Suprapubic skin (tissue), 4 donors: ENCODE data around the gene ROBO1. TPM values are rescaled to one million over a fixed set of nuclear protein-coding genes. Genes with fewer than 3 reads are reported as not detected.

ENCODE experiments used
- DNase-seq, 2 donors: peaks; one replicate each; pipeline ENCODE4 v3.0.0-alpha.2; 2019; ENCODE audit warnings: low spot score in 2 of 2
- H3K27ac ChIP-seq: fragments of 200-600 bp; sonication (generic); one replicate; pipeline ENCODE4 v1.5.1; 2019
- H3K27me3 ChIP-seq: fragments of 200-600 bp; sonication (generic); one replicate; pipeline ENCODE4 v1.5.1; 2019
- H3K36me3 ChIP-seq: fragments of 200-600 bp; sonication (generic); one replicate; pipeline ENCODE4 v1.5.1; 2019
- H3K4me1 ChIP-seq: fragments of 200-600 bp; sonication (generic); one replicate; pipeline ENCODE4 v1.5.1; 2019
- H3K4me3 ChIP-seq: fragments of 200-600 bp; sonication (generic); one replicate; pipeline ENCODE4 v1.5.1; 2019; ENCODE audit warnings: mild to moderate bottlenecking
- H3K9me3 ChIP-seq: fragments of 200-600 bp; sonication (generic); one replicate; pipeline ENCODE4 v1.5.1; 2019
- CTCF ChIP-seq, 2 donors: fragments of 200-600 bp in 1 of 2; fragments of 450-650 bp in 1 of 2; sonication (generic) in 1 of 2; IDR thresholded peaks; one replicate each; pipeline ENCODE4 v1.5.1; 2016 to 2019; ENCODE audit warnings: antibody characterized with exemption in 2 of 2, mild to moderate bottlenecking in 1 of 2, moderate library complexity in 1 of 2
- EP300 ChIP-seq: sonication (generic); formaldehyde crosslinking; IDR thresholded peaks from one replicate; pipeline ENCODE4 v1.6.1; 2017; ENCODE audit warnings: antibody characterized with exemption
- POLR2A ChIP-seq, 2 donors: fragments of 450-650 bp; IDR thresholded peaks; one replicate each; pipeline ENCODE4 v1.6.1; 2017; ENCODE audit warnings: antibody characterized with exemption in 2 of 2, mild to moderate bottlenecking in 2 of 2, moderate library complexity in 2 of 2
- POLR2AphosphoS5 ChIP-seq, 3 donors: sonication (generic); formaldehyde crosslinking; IDR thresholded peaks; one replicate each; pipeline ENCODE4 v1.6.1; 2017; ENCODE audit warnings: antibody characterized with exemption in 3 of 3
- WGBS: methylation state at CpG from one replicate; pipeline ENCODE4 v1.1.5; 2018; 5-methylcytosine and 5-hydroxymethylcytosine counted together
- total RNA-seq, 4 donors: library from RNA; depleted of rRNA; stranded (reverse); fragments of >200 nt; gene quantifications; one replicate each; pipeline ENCODE4 v1.1.0, GENCODE V29; 2016

Gene ROBO1
- total RNA-seq, 4 donors from 2014 or later = 67.7 to 80.3 (median 71.3) TPM

GRCh38 chr3:79019137-79019923 is 748.5 kb downstream of the ROBO1 start:
- WGBS = 3% methylated on average over 14 of the region's 40 CpGs
- DNase-seq = peak; percentile 84 to 87

DNA sequence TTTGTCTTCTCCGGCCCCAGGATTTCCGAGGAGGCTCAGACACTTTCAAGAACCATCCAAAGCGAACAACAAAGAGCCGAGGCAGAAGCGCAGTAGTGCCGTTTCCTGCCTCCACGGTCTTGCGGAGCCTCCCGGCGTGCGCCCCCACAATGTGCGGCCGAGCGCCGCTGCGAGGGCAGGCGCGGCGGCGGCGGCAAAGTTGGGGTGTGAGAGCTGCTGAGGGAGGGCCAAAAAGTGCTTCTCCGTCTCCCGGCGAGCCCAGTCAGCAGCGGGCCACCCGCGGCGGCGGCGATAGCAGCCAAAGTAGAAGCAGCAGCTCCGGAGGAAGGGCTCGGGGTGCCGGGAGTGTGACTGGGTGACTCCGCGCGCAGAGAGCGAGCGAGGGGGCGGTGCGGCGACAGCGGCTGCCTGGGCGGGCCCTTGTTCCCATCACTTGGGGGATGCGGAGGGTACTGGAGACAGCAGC is 749.1 kb downstream of the ROBO1 start:
- TF ChIP-seq POLR2AphosphoS5 (IDR thresholded peaks at IDR 0.05) (peak in 1 of 3 donors; percentile 10), CTCF (IDR thresholded peaks at IDR 0.05) (no peak), EP300 (no peak), POLR2A (IDR thresholded peaks at IDR 0.05) (no peak)
- no peaks in the 10 kb centered on the region for H3K9me3 ChIP-seq
- WGBS = 2% methylated on average over 11 of the region's 44 CpGs

More at GRCh38 chr3:79019137-79019923, 748.5 kb downstream of the ROBO1 start:
- H3K27me3 ChIP-seq = no peaks in the 10 kb centered on the region
- H3K36me3 ChIP-seq = no peaks in the 10 kb centered on the region
- peaks cover 27% of the 10 kb centered on the region for H3K4me1 ChIP-seq
- TF ChIP-seq POLR2A (IDR thresholded peaks at IDR 0.05) (peak in 1 of 2 donors; percentile 43), CTCF (IDR thresholded peaks at IDR 0.05) (no peak)
- H3K27ac ChIP-seq = peak overlapping the region; percentile 95
- H3K9me3 ChIP-seq = no peaks in the 10 kb centered on the region
- H3K4me3 ChIP-seq = peak overlapping the region; percentile 90

DNA sequence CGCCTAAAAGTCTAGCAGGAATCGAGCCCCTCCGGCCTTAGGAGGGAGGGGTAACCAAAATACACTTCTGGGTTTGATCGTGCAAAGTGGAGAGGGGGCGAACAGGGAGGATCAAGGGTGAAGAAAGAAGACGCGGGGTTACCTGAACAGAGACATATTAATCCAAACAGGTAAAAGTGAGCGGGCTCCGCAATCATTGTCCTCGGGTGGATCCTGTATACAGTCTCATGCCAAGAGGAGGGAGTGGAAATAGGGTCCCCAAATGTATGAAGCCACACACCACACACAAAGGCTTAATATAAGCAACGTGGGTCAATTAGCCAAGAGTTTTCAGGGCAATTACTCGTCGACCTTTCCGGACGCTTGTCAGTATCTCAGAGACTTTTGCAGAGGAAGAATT is 749.5 kb downstream of the ROBO1 start:
- under 1% methylated on average over 15 of the region's 15 CpGs for WGBS
- TF ChIP-seq CTCF (IDR thresholded peaks at IDR 0.05) (no peak), EP300 (no peak), POLR2A (IDR thresholded peaks at IDR 0.05) (no peak), POLR2AphosphoS5 (IDR thresholded peaks at IDR 0.05) (no peak)
- H3K27ac ChIP-seq = peak overlapping the region; percentile 95
- peak overlapping the region; percentile 90 for H3K4me3 ChIP-seq
- no peak for DNase-seq
- no peaks in the 10 kb centered on the region for H3K9me3 ChIP-seq
- no peaks in the 10 kb centered on the region for H3K27me3 ChIP-seq
- H3K36me3 ChIP-seq = no peaks in the 10 kb centered on the region
- peaks cover 35% of the 10 kb centered on the region for H3K4me1 ChIP-seq

More for the DNA sequence above, 749.1 kb downstream of the ROBO1 start:
- H3K27me3 ChIP-seq = no peaks in the 10 kb centered on the region
- H3K27ac ChIP-seq = peak overlapping the region; percentile 95
- peak; percentile 77 to 84 for DNase-seq
- no peaks in the 10 kb centered on the region for H3K36me3 ChIP-seq
- peak overlapping the region; percentile 90 for H3K4me3 ChIP-seq
- peaks cover 33% of the 10 kb centered on the region for H3K4me1 ChIP-seq

DNA sequence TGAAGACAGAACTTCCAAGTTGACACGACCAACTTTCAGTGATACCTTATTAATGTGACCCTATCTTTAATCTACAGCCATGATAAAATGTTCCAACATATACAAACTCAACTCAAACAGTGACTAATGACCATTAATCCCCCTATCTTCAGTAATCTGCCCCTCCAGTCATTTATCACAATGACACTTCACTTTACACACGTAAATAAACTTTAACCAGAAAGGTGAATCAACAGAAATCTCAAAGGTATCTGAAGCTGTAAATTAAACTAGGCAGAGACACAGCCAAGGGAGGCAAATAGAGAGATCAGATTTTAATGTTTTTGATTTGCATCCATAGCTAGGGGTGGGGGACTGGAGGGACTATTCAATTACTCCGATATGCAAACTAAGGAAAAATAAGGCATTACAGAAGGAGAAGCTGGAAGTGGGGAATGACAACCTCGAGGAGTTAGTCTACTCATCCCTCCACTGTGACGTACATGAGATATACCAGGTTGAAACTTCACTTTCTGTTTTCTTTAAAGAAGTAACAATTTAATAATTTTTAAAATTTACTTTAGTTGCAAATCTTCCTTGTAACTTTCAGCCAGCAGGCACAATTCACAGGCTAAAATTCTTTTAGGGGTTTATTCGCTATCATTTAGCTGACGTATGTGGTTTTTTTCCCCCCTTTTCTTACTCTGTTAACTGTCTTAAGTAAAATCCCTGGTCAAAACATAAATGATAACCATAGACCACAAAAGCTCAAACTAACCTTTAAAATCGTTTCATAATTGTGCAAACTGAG is 751.0 kb downstream of the ROBO1 start:
- no peaks in the 10 kb centered on the region for H3K9me3 ChIP-seq
- H3K36me3 ChIP-seq = no peaks in the 10 kb centered on the region
- no peak for TF ChIP-seq CTCF (IDR thresholded peaks at IDR 0.05)
- no peak for TF ChIP-seq POLR2AphosphoS5 (IDR thresholded peaks at IDR 0.05)
- no peak for TF ChIP-seq EP300
- no peak for TF ChIP-seq POLR2A (IDR thresholded peaks at IDR 0.05)
- 22% methylated on average over 8 of the region's 8 CpGs for WGBS
- peaks cover 45% of the 10 kb centered on the region for H3K4me1 ChIP-seq
- H3K27ac ChIP-seq = no peak overlapping the region
- DNase-seq = no peak
- H3K27me3 ChIP-seq = no peaks in the 10 kb centered on the region
- peak overlapping the region; percentile 90 for H3K4me3 ChIP-seq

DNA sequence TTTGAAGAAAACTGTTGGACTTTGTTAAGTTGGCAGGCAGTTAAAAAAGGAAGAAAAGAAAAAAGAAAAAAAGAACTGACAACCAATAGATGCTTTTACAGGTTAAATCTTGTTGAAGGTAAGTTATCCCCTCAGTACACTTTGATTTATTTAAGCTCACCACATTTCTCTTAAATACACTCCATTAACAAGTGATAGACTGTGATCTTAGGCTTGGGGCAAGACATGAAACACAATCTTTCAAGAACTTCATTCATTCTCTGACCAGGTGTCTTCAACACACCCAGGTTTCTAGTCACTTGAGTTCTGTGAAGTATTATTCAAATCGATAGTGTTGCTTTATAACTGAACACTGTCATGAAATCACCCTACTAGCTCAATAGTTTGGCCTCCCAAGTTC is 751.9 kb downstream of the ROBO1 start:
- Histone ChIP-seq H3K27ac (no peak overlapping the region), H3K27me3 (no peaks in the 10 kb centered on the region)

More for the DNA sequence above, 751.9 kb downstream of the ROBO1 start:
- no peaks in the 10 kb centered on the region for H3K36me3 ChIP-seq
- TF ChIP-seq POLR2A (IDR thresholded peaks at IDR 0.05) = no peak
- no peak for TF ChIP-seq CTCF (IDR thresholded peaks at IDR 0.05)
- TF ChIP-seq POLR2AphosphoS5 (IDR thresholded peaks at IDR 0.05) = no peak
- TF ChIP-seq EP300 = no peak
- H3K9me3 ChIP-seq = no peaks in the 10 kb centered on the region
- no peak for DNase-seq
- peak overlapping the region; percentile 90 for H3K4me3 ChIP-seq
- 47% methylated on average over 1 of the region's 1 CpG for WGBS
- peaks cover 45% of the 10 kb centered on the region for H3K4me1 ChIP-seq
